Gastrocnemius medialis (tissue), 4 donors: ENCODE data around the gene OR7A10. TPM values are rescaled to one million over a fixed set of nuclear protein-coding genes. Genes with fewer than 3 reads are reported as not detected.

Experiments used
- ATAC-seq, 2 donors: fragments of 150-250 bp; one replicate each; pipeline ENCODE4 v1.9.1; 2016
- DNase-seq, 2 donors: peaks; one replicate each; pipeline ENCODE4 v3.0.0-alpha.2; 2019
- H3K27ac ChIP-seq, 4 donors: fragments of 200-600 bp; sonication (generic); 1 replicate in 1 of 4; 2 replicates in 3 of 4; pipeline ENCODE4 v1.5.1; 2016 to 2018; ENCODE audit warnings: mild to moderate bottlenecking in 2 of 4, moderate library complexity in 1 of 4
- H3K27me3 ChIP-seq, 3 donors: fragments of 200-600 bp; sonication (generic) in 2 of 3; 1 replicate in 1 of 3; 2 replicates in 2 of 3; pipeline versions ENCODE4 v1.5.1 to v1.6.0; 2016 to 2019; ENCODE audit warnings: mild to moderate bottlenecking in 1 of 3, moderate library complexity in 1 of 3
- H3K36me3 ChIP-seq, 2 donors: fragments of 200-600 bp; sonication (generic) in 1 of 2; one replicate each; pipeline ENCODE4 v1.5.1; 2017 to 2018
- H3K4me1 ChIP-seq, 2 donors: fragments of 200-600 bp; sonication (generic) in 1 of 2; one replicate each; pipeline ENCODE4 v1.5.1; 2016 to 2017; ENCODE audit warnings: mild to moderate bottlenecking in 2 of 2
- H3K4me3 ChIP-seq, 4 donors: fragments of 200-600 bp; sonication (generic) in 3 of 4; 1 replicate in 1 of 4; 2 replicates in 3 of 4; pipeline ENCODE4 v1.5.1; 2016 to 2019; ENCODE audit warnings: mild to moderate bottlenecking in 2 of 4
- H3K9me3 ChIP-seq, 3 donors: fragments of 200-600 bp; sonication (generic) in 2 of 3; 1 replicate in 1 of 3; 2 replicates in 2 of 3; pipeline ENCODE4 v1.5.1; 2016 to 2019
- POLR2A ChIP-seq, 2 donors: fragments of 450-650 bp; IDR thresholded peaks; one replicate each; pipeline ENCODE4 v1.6.1; 2017; ENCODE audit warnings: antibody characterized with exemption in 2 of 2, mild to moderate bottlenecking in 2 of 2, moderate library complexity in 2 of 2
- in situ Hi-C, 4 donors: fragments of 200-750 bp; cut with MboI; loops; one replicate each; pipeline versions ENCODE4 v1.15.0 to v1.8.0; 2017; ENCODE audit warnings: low sequenced_read_pairs in 4 of 4
- intact Hi-C: fragments of 100-400 bp; cut with DNase I; formaldehyde crosslinking; loops from one replicate; pipeline ENCODE4 v1.15.1; 2023; ENCODE audit warnings: low total_unique reads
- total RNA-seq, 4 donors: library from RNA; depleted of rRNA; stranded (reverse); fragments of >200 nt; gene quantifications; one replicate each; pipeline versions ENCODE4 v1.1.0 to v1.2.3, GENCODE V29; 2016
- TF ChIP-seq, protein P1 (sequence below), 5 experiments: fragments of 450-650 bp in 3 of 5; fragments of 200-600 bp in 2 of 5; sonication (generic) in 2 of 5; IDR thresholded peaks in 4 of 5; conservative IDR thresholded peaks in 1 of 5; 1 replicate in 4 of 5; 2 replicates in 1 of 5; pipeline ENCODE4 v1.5.1; 2016 to 2019; ENCODE audit warnings: antibody characterized with exemption in 5 of 5, mild to moderate bottlenecking in 3 of 5, moderate library complexity in 3 of 5

The OR7A10 gene
- total RNA-seq, 4 donors from 2014 or later = not detected

DNA sequence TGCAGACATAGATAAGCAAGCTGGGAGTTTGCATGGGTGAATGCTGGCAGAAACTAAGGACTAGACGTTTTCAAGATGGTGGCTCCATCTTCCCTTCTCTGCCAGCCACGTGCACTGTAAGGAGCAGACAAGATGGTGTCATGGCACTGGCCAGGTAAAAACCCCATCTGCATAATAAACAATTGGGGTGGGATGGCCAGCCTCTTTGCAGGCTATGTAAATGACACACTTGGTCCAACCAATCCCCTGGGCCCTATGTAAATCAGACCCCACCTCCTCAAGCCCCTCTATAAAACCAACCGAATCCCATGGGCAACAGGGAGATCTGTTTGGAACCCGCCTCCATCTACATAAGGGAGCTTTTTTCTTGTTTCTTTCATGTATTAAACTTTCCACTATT is 11.3 kb downstream of the OR7A10 start:
- no peak overlapping the region for H3K4me3 ChIP-seq
- no peak overlapping the region for H3K27ac ChIP-seq
- no peaks in the 10 kb centered on the region for H3K27me3 ChIP-seq
- DNase-seq (no peak), ATAC-seq (no peak)
- in situ Hi-C loops (no loop called here), intact Hi-C loops (no loop called here)
- H3K9me3 ChIP-seq = peaks cover 0 to 3% (median 0%) of the 10 kb centered on the region in 3 donors
- no peaks in the 10 kb centered on the region for H3K4me1 ChIP-seq
- no peak for TF ChIP-seq POLR2A (IDR thresholded peaks at IDR 0.05)
- TF ChIP-seq, protein P1, sequence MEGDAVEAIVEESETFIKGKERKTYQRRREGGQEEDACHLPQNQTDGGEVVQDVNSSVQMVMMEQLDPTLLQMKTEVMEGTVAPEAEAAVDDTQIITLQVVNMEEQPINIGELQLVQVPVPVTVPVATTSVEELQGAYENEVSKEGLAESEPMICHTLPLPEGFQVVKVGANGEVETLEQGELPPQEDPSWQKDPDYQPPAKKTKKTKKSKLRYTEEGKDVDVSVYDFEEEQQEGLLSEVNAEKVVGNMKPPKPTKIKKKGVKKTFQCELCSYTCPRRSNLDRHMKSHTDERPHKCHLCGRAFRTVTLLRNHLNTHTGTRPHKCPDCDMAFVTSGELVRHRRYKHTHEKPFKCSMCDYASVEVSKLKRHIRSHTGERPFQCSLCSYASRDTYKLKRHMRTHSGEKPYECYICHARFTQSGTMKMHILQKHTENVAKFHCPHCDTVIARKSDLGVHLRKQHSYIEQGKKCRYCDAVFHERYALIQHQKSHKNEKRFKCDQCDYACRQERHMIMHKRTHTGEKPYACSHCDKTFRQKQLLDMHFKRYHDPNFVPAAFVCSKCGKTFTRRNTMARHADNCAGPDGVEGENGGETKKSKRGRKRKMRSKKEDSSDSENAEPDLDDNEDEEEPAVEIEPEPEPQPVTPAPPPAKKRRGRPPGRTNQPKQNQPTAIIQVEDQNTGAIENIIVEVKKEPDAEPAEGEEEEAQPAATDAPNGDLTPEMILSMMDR (IDR thresholded peaks at IDR 0.05 in 4 of 5, conservative IDR thresholded peaks at IDR 0.05 in 1 of 5) = no peak
- no peaks in the 10 kb centered on the region for H3K36me3 ChIP-seq

DNA sequence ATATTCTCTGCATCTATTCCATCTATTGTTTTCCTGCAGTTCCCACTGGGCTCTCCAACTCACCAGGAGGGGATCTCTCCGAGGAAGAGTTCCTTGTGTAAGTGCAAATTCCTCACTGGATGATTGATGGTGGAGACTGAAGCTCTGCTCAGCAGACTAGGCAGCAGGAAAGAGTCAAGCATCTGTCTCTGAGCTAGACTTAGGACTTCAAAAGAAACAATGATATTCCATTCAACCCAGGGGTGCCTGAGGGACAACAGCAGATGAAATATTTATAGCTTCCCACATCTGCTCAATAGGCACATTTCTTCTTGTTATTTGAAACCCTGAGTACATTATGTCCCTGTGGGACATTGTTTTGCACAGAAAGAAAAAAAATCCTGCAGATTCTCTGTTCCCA is 13.7 kb downstream of the OR7A10 start, which contains the start of the genes OR7A5 and OR7C1:
Gene OR7A5, minus strand, starts transcription at position 175 of the 400 bp plus-strand sequence. CDS start 6,944 bp downstream, outside the sequence.
Gene OR7C1, minus strand, starts transcription at position 175 of the 400 bp plus-strand sequence. CDS start 35,049 bp downstream, outside the sequence.
- H3K27ac ChIP-seq = peak within 1 kb of the TSS in 2 of 4 donors; percentile 31 to 45
- in situ Hi-C loops (no loop called here), intact Hi-C loops (no loop called here)
- H3K27me3 ChIP-seq = no peaks in the 10 kb centered on the region
- H3K4me3 ChIP-seq = no peak within 1 kb of the TSS
- no peaks in the 10 kb centered on the region for H3K36me3 ChIP-seq
- TF ChIP-seq, protein P1 (IDR thresholded peaks at IDR 0.05 in 4 of 5, conservative IDR thresholded peaks at IDR 0.05 in 1 of 5) = no peak
- no peak for TF ChIP-seq POLR2A (IDR thresholded peaks at IDR 0.05)
- DNase-seq = no peak
- ATAC-seq = peak; percentile 24 to 75
- peaks cover 0 to 3% (median 0%) of the 10 kb centered on the region in 3 donors for H3K9me3 ChIP-seq
- H3K4me1 ChIP-seq = no peaks in the 10 kb centered on the region

DNA sequence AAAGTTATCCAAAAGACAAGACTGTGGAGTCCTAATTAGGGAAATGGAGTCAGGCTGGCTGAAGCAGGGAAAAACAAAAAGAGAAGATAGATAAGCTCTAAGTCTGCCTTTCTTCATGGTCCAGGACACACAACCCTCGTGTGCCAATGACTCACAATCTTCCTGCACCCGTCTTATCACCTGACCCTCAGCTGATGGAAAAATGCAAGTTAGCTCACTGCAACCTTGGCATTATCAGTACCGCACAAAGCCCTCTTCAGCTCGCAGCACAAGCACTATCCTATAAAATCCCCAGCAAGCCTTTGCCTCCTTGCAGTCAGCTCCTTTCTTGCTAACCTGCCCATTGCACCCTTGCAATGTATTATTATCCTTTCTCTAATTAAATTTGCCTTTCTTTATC is 18.0 kb downstream of the OR7A10 start:
- no peaks in the 10 kb centered on the region for H3K36me3 ChIP-seq
- ATAC-seq (no peak), DNase-seq (no peak)
- TF ChIP-seq, protein P1 (IDR thresholded peaks at IDR 0.05 in 4 of 5, conservative IDR thresholded peaks at IDR 0.05 in 1 of 5) = no peak
- TF ChIP-seq POLR2A (IDR thresholded peaks at IDR 0.05) = no peak
- no peaks in the 10 kb centered on the region for H3K4me1 ChIP-seq
- in situ Hi-C loops = no loop called here
- intact Hi-C loops = no loop called here
- no peak overlapping the region for H3K27ac ChIP-seq
- no peaks in the 10 kb centered on the region for H3K27me3 ChIP-seq
- no peaks in the 10 kb centered on the region for H3K9me3 ChIP-seq
- H3K4me3 ChIP-seq = no peak overlapping the region

DNA sequence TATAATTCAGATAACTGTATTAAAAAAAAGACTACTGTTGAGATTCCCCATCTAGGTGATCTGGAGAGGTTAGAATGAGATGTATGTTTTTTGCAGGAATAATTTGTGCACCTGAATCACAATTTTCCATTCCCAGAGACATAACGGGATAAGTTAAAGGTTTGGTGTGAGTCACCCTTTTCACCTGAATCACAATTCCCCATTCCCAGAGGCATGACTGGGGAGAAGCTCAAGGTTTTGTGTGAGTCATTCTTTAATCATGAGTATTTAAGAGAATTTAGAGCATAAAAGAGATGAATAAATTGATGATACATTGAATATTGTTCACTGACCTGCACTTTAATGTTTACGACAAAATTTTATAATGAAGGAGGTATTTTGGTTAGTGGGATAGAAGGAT is 22.7 kb downstream of the OR7A10 start:
- ATAC-seq = no peak
- Histone ChIP-seq H3K27me3 (no peaks in the 10 kb centered on the region), H3K4me1 (no peaks in the 10 kb centered on the region), H3K27ac (no peak overlapping the region), H3K9me3 (no peaks in the 10 kb centered on the region), H3K4me3 (no peak overlapping the region), H3K36me3 (no peaks in the 10 kb centered on the region)
- no peak for DNase-seq
- TF ChIP-seq, protein P1 (IDR thresholded peaks at IDR 0.05 in 4 of 5, conservative IDR thresholded peaks at IDR 0.05 in 1 of 5) = no peak
- TF ChIP-seq POLR2A (IDR thresholded peaks at IDR 0.05) = no peak
- intact Hi-C loops = no loop called here
- in situ Hi-C loops = no loop called here

DNA sequence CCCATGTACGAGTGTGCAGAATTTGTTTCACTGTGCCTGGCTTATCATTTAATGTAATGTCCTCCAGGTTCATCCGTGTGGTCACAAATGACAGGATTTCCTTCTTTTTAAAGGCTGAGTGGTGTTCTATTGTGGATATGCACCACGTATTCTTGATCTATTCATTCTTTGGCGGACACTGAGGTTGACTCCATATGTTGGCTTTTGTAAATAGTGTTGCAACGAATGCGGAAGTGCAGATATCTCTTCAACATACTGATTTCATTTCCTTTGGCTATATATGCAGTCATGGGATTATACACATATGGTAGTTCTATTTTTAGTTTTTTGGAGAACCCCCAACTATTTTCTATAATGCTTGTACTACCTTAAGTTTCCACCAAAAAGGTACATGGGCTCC is 26.8 kb downstream of the OR7A10 start:
- DNase-seq (no peak), ATAC-seq (no peak)
- Histone ChIP-seq H3K4me3 (no peak overlapping the region), H3K36me3 (no peaks in the 10 kb centered on the region), H3K4me1 (no peaks in the 10 kb centered on the region), H3K27ac (no peak overlapping the region), H3K9me3 (no peaks in the 10 kb centered on the region), H3K27me3 (no peaks in the 10 kb centered on the region)
- TF ChIP-seq POLR2A (IDR thresholded peaks at IDR 0.05) = no peak
- TF ChIP-seq, protein P1 (IDR thresholded peaks at IDR 0.05 in 4 of 5, conservative IDR thresholded peaks at IDR 0.05 in 1 of 5) = no peak
- in situ Hi-C loops (no loop called here), intact Hi-C loops (no loop called here)
